Measurements from ENCODE around the gene PIEZO1.

DNA sequence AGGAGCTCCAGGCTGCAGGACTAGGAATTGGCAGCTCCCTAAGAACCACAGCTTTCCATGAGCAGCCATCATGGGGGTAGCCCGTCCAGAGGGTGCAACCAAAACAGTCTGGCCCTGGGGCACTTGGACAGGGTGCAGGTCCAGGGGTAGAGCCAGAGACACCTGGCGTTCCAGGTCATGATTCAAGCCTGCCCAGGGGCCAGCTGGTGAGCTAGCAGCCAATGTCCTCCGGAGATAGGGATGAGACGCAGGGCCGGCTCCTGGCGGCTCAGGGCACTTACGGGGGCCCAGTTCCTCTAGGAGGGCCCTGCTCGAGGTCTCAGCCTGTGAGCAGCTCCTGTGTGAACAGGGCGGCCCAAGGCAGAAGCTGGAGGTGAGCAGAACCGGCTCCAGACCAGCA, 22.1 kb downstream of the PIEZO1 start:
- TF ChIP-seq MYC (IDR thresholded peaks at IDR 0.05; ENCODE audit: low read depth, low read length) (no peak), POLR2A (IDR thresholded peaks at IDR 0.05; ENCODE audit: low read depth, low read length) (no peak), EZH2 (IDR thresholded peaks at IDR 0.05; ENCODE audit: borderline replicate concordance, low read depth, low read length, severe bottlenecking) (no peak)
- TF ChIP-seq, protein P1, sequence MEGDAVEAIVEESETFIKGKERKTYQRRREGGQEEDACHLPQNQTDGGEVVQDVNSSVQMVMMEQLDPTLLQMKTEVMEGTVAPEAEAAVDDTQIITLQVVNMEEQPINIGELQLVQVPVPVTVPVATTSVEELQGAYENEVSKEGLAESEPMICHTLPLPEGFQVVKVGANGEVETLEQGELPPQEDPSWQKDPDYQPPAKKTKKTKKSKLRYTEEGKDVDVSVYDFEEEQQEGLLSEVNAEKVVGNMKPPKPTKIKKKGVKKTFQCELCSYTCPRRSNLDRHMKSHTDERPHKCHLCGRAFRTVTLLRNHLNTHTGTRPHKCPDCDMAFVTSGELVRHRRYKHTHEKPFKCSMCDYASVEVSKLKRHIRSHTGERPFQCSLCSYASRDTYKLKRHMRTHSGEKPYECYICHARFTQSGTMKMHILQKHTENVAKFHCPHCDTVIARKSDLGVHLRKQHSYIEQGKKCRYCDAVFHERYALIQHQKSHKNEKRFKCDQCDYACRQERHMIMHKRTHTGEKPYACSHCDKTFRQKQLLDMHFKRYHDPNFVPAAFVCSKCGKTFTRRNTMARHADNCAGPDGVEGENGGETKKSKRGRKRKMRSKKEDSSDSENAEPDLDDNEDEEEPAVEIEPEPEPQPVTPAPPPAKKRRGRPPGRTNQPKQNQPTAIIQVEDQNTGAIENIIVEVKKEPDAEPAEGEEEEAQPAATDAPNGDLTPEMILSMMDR (IDR thresholded peaks at IDR 0.05; ENCODE audit: extremely low read depth in 1 of 2, insufficient read depth in 1 of 2, low read depth in 1 of 2, low read length in 2 of 2), result no peak
